ENCODE measurements around the gene MYO1B.

The MYO1B gene

DNA sequence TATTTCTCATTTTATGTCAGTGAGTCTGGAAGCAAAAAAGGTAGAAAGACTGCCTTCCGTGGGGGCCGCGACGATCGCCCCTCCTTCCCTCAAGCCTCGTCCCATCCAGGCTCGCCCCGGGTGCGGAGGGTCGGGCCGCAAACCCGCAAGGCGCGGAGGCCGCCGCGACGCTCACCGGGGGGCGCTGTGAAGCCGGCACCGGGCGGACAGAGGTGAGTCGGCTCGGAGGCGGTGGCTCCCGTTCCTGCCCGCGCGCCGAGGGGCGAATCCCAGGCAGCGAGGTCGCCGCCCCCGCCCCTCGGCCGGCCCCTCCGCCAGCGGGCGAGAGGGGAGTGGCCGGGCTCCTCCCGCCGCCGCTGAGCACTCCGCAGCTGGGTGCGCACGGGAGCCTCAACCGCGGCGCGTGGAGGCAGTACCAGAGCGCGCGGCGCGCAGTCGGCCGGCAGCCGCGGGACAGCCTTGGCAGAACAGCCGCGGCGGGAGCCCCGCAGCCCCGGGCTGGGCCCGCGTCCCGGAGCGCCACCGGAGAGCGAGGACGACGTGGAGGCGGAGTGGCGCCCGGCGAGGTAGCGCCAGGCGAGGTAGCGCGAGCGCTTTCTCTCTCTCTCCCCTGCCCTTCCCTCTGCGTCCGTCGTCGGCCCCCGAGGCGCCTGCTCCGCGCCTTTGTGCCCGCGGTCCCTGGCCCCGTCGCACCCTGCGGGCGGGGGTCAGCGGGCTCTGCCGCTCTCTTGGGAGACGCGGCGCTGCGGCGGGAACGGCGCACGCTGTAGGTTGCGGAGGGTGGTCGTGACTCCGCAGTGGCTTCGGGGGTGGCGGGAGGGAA, at the start of gene MYO1B:
TSS of gene MYO1B (plus strand) at position 359 of the 823 bp plus-strand sequence. CDS start 31,492 bp downstream, outside the sequence.
- H2AFZ ChIP-seq (ENCODE audit: low read depth, low read length), result peak within 1 kb of the TSS; percentile 92
- H3K4me1 ChIP-seq (ENCODE audit: insufficient read depth, low read length), result peaks cover 10% of the 10 kb centered on the region
- H3K4me3 ChIP-seq (ENCODE audit: low read length), result peak within 1 kb of the TSS; percentile 88
- no peaks in the 10 kb centered on the region for H3K9me3 ChIP-seq (ENCODE audit: low read length)
- H3K36me3 ChIP-seq (ENCODE audit: insufficient read depth, low read length), result no peaks in the 10 kb centered on the region
- H3K27me3 ChIP-seq (ENCODE audit: insufficient read depth, low read length), result no peaks in the 10 kb centered on the region

GRCh38 chr2:191197096-191197495, 48.1 kb upstream of the MYO1B start:
- Histone ChIP-seq H3K4me1 (ENCODE audit: insufficient read depth, low read length) (no peaks in the 10 kb centered on the region), H3K36me3 (ENCODE audit: insufficient read depth, low read length) (no peaks in the 10 kb centered on the region), H3K27me3 (ENCODE audit: insufficient read depth, low read length) (no peaks in the 10 kb centered on the region), H2AFZ (ENCODE audit: low read depth, low read length) (no peak overlapping the region), H3K9me3 (ENCODE audit: low read length) (no peaks in the 10 kb centered on the region), H3K4me3 (ENCODE audit: low read length) (no peak overlapping the region)

- Histone ChIP-seq H3K9me3 (ENCODE audit: low read length) (no peaks in the 10 kb centered on the region), H3K36me3 (ENCODE audit: insufficient read depth, low read length) (no peaks in the 10 kb centered on the region), H3K27me3 (ENCODE audit: insufficient read depth, low read length) (no peaks in the 10 kb centered on the region), H2AFZ (ENCODE audit: low read depth, low read length) (no peak overlapping the region), H3K4me1 (ENCODE audit: insufficient read depth, low read length) (no peaks in the 10 kb centered on the region), H3K4me3 (ENCODE audit: low read length) (no peak overlapping the region)
Measured at GRCh38 chr2:191198271-191198670, 46.9 kb upstream of the MYO1B start.

- H3K4me1 ChIP-seq (ENCODE audit: insufficient read depth, low read length), result no peaks in the 10 kb centered on the region
- H3K9me3 ChIP-seq (ENCODE audit: low read length), result no peaks in the 10 kb centered on the region
- no peaks in the 10 kb centered on the region for H3K27me3 ChIP-seq (ENCODE audit: insufficient read depth, low read length)
- no peak overlapping the region for H2AFZ ChIP-seq (ENCODE audit: low read depth, low read length)
- H3K4me3 ChIP-seq (ENCODE audit: low read length), result no peak overlapping the region
- H3K36me3 ChIP-seq (ENCODE audit: insufficient read depth, low read length), result no peaks in the 10 kb centered on the region
Measured at GRCh38 chr2:191199929-191200512, 45.2 kb upstream of the MYO1B start.

GRCh38 chr2:191200910-191201309, 44.3 kb upstream of the MYO1B start:
- Histone ChIP-seq H3K4me1 (ENCODE audit: insufficient read depth, low read length) (no peaks in the 10 kb centered on the region), H3K27me3 (ENCODE audit: insufficient read depth, low read length) (no peaks in the 10 kb centered on the region), H3K4me3 (ENCODE audit: low read length) (no peak overlapping the region), H2AFZ (ENCODE audit: low read depth, low read length) (no peak overlapping the region), H3K9me3 (ENCODE audit: low read length) (no peaks in the 10 kb centered on the region), H3K36me3 (ENCODE audit: insufficient read depth, low read length) (no peaks in the 10 kb centered on the region)

- Histone ChIP-seq H3K9me3 (ENCODE audit: low read length) (no peaks in the 10 kb centered on the region), H3K27me3 (ENCODE audit: insufficient read depth, low read length) (no peaks in the 10 kb centered on the region), H3K4me1 (ENCODE audit: insufficient read depth, low read length) (no peaks in the 10 kb centered on the region), H3K36me3 (ENCODE audit: insufficient read depth, low read length) (no peaks in the 10 kb centered on the region), H3K4me3 (ENCODE audit: low read length) (no peak overlapping the region), H2AFZ (ENCODE audit: low read depth, low read length) (no peak overlapping the region)
Measured at GRCh38 chr2:191202209-191202721, 42.9 kb upstream of the MYO1B start.

DNA sequence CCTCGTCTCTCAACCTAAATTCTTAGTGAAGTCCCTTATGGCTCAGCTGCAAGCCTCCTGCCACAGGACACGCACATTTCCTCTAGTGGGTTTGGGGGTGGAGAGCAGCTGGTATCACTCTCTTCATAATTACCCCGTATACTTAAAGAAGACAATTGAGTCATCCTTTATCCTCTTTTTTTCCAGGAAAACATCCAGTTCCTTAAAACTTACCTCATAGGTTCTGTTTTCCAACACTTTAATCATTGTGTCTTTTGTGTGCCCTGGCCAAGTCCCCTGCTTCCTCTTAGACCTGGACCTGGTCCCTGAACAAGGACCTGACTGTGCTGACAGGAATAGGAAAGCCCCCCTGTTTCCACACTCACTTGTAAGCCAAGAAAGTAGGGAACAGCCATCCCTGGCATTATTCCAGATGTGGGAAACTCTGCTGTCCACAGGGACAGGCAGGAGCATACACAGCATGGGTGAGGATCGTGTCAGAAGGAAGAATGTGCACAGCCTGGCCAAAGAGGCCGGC, 42.3 kb upstream of the MYO1B start:
- H3K4me3 ChIP-seq (ENCODE audit: low read length), result no peak overlapping the region
- no peak overlapping the region for H2AFZ ChIP-seq (ENCODE audit: low read depth, low read length)
- no peaks in the 10 kb centered on the region for H3K36me3 ChIP-seq (ENCODE audit: insufficient read depth, low read length)
- H3K9me3 ChIP-seq (ENCODE audit: low read length), result no peaks in the 10 kb centered on the region
- no peaks in the 10 kb centered on the region for H3K27me3 ChIP-seq (ENCODE audit: insufficient read depth, low read length)
- H3K4me1 ChIP-seq (ENCODE audit: insufficient read depth, low read length), result no peaks in the 10 kb centered on the region

GRCh38 chr2:191204433-191204832, 40.8 kb upstream of the MYO1B start:
- no peaks in the 10 kb centered on the region for H3K9me3 ChIP-seq (ENCODE audit: low read length)
- no peaks in the 10 kb centered on the region for H3K4me1 ChIP-seq (ENCODE audit: insufficient read depth, low read length)
- H2AFZ ChIP-seq (ENCODE audit: low read depth, low read length), result no peak overlapping the region
- no peaks in the 10 kb centered on the region for H3K27me3 ChIP-seq (ENCODE audit: insufficient read depth, low read length)
- no peak overlapping the region for H3K4me3 ChIP-seq (ENCODE audit: low read length)
- H3K36me3 ChIP-seq (ENCODE audit: insufficient read depth, low read length), result no peaks in the 10 kb centered on the region

GRCh38 chr2:191206613-191207471, 38.4 kb upstream of the MYO1B start:
- Histone ChIP-seq H3K4me3 (ENCODE audit: low read length) (no peak overlapping the region), H3K36me3 (ENCODE audit: insufficient read depth, low read length) (no peaks in the 10 kb centered on the region), H3K9me3 (ENCODE audit: low read length) (no peaks in the 10 kb centered on the region), H2AFZ (ENCODE audit: low read depth, low read length) (no peak overlapping the region), H3K27me3 (ENCODE audit: insufficient read depth, low read length) (no peaks in the 10 kb centered on the region), H3K4me1 (ENCODE audit: insufficient read depth, low read length) (no peaks in the 10 kb centered on the region)

GRCh38 chr2:191209340-191209739, 35.9 kb upstream of the MYO1B start:
- no peak overlapping the region for H3K4me3 ChIP-seq (ENCODE audit: low read length)
- H3K9me3 ChIP-seq (ENCODE audit: low read length), result no peaks in the 10 kb centered on the region
- H3K36me3 ChIP-seq (ENCODE audit: insufficient read depth, low read length), result no peaks in the 10 kb centered on the region
- no peak overlapping the region for H2AFZ ChIP-seq (ENCODE audit: low read depth, low read length)
- no peaks in the 10 kb centered on the region for H3K4me1 ChIP-seq (ENCODE audit: insufficient read depth, low read length)
- H3K27me3 ChIP-seq (ENCODE audit: insufficient read depth, low read length), result no peaks in the 10 kb centered on the region

- Histone ChIP-seq H3K4me1 (ENCODE audit: insufficient read depth, low read length) (no peaks in the 10 kb centered on the region), H3K27me3 (ENCODE audit: insufficient read depth, low read length) (no peaks in the 10 kb centered on the region), H3K36me3 (ENCODE audit: insufficient read depth, low read length) (no peaks in the 10 kb centered on the region), H3K9me3 (ENCODE audit: low read length) (no peaks in the 10 kb centered on the region), H3K4me3 (ENCODE audit: low read length) (no peak overlapping the region), H2AFZ (ENCODE audit: low read depth, low read length) (no peak overlapping the region)
Measured at GRCh38 chr2:191212119-191212518, 33.1 kb upstream of the MYO1B start.

GRCh38 chr2:191213333-191213732, 31.9 kb upstream of the MYO1B start:
- Histone ChIP-seq H3K9me3 (ENCODE audit: low read length) (no peaks in the 10 kb centered on the region), H3K27me3 (ENCODE audit: insufficient read depth, low read length) (no peaks in the 10 kb centered on the region), H3K4me3 (ENCODE audit: low read length) (no peak overlapping the region), H3K4me1 (ENCODE audit: insufficient read depth, low read length) (no peaks in the 10 kb centered on the region), H2AFZ (ENCODE audit: low read depth, low read length) (no peak overlapping the region), H3K36me3 (ENCODE audit: insufficient read depth, low read length) (no peaks in the 10 kb centered on the region)

GRCh38 chr2:191215230-191215629, 30.0 kb upstream of the MYO1B start:
- Histone ChIP-seq H3K27me3 (ENCODE audit: insufficient read depth, low read length) (no peaks in the 10 kb centered on the region), H2AFZ (ENCODE audit: low read depth, low read length) (no peak overlapping the region), H3K36me3 (ENCODE audit: insufficient read depth, low read length) (no peaks in the 10 kb centered on the region), H3K9me3 (ENCODE audit: low read length) (no peaks in the 10 kb centered on the region), H3K4me1 (ENCODE audit: insufficient read depth, low read length) (no peaks in the 10 kb centered on the region), H3K4me3 (ENCODE audit: low read length) (no peak overlapping the region)
